Measurements from ENCODE around the gene RASA2.
"Not testable (repeated sequence)": the region's sequence is repeated elsewhere in the genome, so short reads cannot be mapped to it uniquely, and the experiment has no call there.

Gene RASA2

GRCh38 chr3:141578202-141578973, 91.6 kb downstream of the RASA2 start:
- DNase-seq (ENCODE audit: low spot score), result no peak

- no peak for DNase-seq (ENCODE audit: low spot score)
Observed at GRCh38 chr3:141594357-141594756, 107.5 kb downstream of the RASA2 start.

DNA sequence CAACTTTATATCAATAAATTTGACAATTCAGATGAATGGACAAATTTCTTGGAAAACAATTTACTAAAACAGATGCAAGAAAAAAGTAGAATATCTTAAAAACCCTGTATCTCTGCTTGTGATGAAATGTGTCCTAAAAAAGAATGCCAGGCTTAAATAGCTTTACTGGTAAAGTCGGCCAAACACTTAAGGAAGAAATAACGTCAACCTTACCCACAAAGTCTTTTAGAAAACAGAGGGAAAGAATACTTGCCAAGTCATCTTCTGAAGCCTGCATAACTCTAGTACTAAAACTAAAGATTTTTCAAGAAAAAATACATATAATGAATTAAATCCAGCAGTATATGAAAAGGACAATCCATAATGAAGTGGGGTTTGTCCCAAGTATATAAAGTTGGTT, 111.1 kb downstream of the RASA2 start:
- DNase-seq (ENCODE audit: low spot score), result no peak

DNA sequence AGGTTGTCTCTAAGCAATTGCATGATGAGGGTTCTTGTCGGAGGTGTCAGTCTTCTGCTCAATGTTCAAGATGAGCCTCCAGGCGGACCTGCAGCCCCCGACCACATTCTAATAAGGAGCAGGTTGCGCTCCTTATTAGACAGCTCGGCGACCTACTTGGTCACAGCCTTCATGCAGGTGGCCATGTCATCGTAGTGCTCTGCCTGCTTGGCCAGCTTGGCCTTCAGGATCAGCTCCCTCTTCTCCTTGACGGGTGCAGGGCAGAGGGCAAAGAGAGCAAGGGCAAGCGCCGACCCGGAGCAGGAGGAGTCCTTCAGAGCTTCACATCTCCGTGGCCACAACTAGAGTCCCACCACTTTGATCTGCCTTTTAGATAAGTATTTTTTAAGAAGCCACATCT, 113.5 kb downstream of the RASA2 start:
- no peak for DNase-seq (ENCODE audit: low spot score)

- DNase-seq (ENCODE audit: low spot score), result no peak
Observed at GRCh38 chr3:141602706-141603105, 115.9 kb downstream of the RASA2 start.

DNA sequence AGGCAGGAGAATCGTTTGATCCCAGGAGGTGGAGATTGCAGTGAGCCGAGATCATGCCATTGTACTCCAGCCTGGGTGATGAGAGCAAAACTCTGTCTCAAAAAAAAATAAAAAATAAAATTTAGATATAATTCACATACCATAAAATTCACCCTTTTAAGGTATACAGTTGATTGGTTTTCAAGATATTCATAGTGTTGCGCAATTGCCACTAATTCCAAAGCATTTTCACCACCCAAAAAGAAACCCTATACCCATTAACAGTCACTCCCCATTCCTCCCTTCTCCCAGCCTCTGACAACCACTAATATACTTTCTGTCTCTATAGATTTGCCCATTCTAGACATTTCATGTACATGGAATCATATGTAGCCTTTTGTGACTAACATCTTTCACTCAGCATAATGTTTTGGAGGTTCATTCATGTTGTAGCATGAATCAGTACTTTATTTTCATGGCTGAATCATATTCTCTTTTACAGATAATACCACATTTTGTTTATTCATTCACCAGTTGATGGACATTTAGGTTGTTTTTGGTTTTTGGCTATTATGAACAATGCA, 116.7 kb downstream of the RASA2 start:
- no peak for DNase-seq (ENCODE audit: low spot score)

DNA sequence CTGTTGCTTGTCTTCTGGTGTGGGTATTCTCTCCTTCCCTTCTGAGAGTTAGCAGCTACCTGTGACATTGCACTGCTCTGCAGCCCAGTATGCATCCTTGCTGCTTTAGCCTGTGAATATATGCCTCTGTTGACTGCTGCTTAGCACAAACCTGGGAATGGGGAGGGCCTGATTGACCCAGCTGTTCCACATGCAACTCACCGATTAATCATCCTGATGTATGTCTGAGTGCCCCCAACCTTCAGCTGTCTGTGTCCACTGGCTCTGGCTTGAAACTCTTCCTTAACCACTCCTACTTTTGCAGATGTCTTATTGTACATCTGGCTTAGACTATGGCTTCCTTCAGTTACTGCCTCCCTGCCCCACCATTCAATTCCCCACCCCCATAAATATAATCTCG, 119.1 kb downstream of the RASA2 start:
- DNase-seq (ENCODE audit: low spot score), result no peak

GRCh38 chr3:141608438-141608837, 121.6 kb downstream of the RASA2 start:
- DNase-seq (ENCODE audit: low spot score), result no peak

GRCh38 chr3:141610939-141611338, 124.1 kb downstream of the RASA2 start:
- DNase-seq (ENCODE audit: low spot score), result no peak

GRCh38 chr3:141618103-141618910, 131.5 kb downstream of the RASA2 start:
- DNase-seq (ENCODE audit: low spot score), result no peak

DNA sequence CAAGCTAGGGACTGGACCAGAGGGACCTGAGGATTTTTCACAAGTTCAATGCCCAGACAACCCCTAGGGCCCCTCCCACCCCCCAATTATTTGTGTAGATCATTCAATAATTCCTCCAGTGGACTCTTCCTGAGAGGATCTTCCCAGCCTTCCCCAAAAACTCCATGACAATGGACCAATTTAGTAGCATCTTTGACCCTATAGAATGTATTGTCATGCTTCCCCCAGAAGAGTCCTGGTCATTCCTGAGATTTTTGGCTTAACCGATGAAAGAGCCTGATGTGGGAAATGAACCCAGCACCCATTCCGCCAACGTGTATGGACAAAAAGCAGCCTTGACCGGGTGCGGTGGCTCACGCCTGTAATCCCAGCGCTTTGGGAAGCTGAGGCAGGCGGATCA, 132.1 kb downstream of the RASA2 start:
- no peak for DNase-seq (ENCODE audit: low spot score)

- DNase-seq (ENCODE audit: low spot score), result no peak
Observed at GRCh38 chr3:141619450-141619849, 132.6 kb downstream of the RASA2 start.

DNA sequence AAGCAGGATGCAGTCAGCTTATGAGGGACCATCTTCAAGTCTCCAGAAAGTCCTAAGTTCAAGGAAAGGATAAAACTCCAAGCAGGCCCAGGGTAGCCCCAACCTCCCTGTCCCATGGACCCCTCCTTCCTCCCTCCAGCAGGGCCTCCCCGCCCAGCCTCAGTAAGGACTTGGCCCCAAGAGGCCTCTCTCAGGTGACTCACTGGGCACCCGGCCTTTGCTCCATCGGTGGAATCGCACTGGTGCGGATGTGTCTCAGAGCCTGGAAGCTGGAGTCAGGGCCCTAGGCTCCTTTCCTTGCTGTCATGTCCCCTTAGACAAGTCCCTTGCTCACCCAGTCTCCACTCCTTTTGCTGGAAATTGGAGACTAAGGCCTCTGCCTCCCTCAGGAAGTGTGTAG, 136.9 kb downstream of the RASA2 start:
- DNase-seq (ENCODE audit: low spot score), result no peak

DNA sequence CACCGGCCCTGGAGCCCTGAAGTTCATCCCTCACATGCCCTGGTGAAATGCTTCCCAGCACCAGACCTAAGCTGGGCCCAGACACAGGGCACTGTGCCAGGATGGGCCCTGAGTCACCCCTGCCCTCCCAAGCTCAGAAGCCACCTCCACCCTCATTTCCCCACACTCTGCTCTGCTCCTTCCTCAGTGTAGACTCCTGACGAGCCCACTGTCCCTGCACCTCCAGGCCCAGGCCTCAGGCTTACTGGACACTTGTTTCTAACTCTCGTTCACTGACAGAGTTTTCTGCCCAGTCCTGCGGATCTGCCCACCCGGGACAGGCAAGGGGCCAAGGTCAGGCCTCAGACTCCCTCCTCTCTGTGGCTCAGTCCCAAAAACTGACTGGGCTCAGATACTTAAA, 138.7 kb downstream of the RASA2 start:
- DNase-seq (ENCODE audit: low spot score), result no peak

GRCh38 chr3:141628334-141628733, 141.5 kb downstream of the RASA2 start:
- not testable (repeated sequence) for DNase-seq (ENCODE audit: low spot score)

DNA sequence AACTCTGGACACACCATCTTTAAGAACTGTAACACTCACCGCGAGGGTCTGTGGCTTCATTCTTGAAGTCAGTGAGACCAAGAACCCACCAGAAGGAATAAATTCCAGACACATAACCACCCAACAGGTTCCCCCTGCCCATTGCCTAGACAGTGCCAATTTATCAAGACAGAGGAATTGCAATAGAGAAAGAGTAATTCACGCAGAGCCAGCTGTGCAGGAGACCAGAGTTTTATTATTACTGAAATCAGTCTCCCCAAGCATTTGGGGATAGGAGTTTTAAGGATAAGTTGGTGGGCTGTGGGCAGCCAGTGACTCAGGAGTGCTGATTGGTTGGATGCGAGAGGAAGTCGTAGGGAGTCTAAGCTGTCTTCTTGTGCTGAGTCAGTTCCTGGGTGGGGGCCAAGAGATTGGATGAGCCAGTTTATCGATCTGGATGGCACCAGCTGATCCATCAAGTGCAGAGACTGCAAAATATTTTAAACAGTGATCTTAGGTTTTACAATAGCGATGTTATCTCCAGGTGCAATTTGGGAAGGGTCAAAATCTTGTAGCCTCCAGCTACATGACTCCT, 142.1 kb downstream of the RASA2 start:
- not testable (repeated sequence) for DNase-seq (ENCODE audit: low spot score)

GRCh38 chr3:141629976-141630375, 143.1 kb downstream of the RASA2 start:
- DNase-seq (ENCODE audit: low spot score), result no peak

DNA sequence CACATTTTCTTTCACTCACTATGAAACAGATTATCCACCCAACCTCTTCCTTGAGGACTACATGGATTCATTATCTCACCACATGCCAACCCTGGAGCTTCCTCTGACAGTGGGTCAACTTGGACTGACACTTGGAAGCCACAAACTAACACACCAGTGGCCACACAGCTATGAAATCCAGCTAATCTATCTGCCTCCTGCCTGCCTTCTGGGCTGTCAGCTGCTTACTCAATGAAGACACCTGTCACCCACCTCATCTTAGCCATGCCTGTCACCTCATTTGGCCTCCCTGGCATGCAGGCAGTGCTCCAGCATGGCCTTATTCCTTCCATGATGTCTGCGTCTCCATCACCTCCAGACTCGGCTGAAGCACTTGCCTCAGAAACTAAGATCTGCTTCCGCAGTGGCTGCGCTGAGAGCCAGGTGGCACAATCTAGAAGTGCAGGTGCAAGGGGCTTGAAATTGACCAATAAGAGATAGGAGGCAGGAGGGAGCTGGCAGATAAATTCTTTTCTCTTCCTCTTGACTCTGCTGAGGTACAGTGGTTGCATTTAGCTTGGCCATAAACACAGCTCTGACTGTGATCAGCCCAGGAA, 146.1 kb downstream of the RASA2 start:
- no peak for DNase-seq (ENCODE audit: low spot score)

DNA sequence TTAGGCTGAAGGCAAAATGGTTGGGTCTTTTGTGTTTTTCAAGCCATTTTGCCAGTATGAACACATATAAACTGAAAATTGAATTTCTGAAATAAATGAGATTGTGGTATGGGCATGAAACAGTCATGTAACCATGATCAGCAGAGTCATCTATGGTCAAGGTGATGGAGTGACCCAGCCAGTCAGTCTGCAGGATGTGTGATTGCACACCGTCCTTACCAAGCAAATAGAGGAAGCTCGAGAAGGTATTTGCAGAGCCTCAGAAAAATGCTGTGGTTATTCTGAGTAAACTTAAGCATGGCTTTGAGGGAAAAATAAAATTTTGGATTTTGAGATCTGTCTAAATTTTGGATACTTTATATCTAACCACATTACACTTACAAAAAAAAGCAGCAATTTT, 155.4 kb downstream of the RASA2 start:
- DNase-seq (ENCODE audit: low spot score), result no peak

DNA sequence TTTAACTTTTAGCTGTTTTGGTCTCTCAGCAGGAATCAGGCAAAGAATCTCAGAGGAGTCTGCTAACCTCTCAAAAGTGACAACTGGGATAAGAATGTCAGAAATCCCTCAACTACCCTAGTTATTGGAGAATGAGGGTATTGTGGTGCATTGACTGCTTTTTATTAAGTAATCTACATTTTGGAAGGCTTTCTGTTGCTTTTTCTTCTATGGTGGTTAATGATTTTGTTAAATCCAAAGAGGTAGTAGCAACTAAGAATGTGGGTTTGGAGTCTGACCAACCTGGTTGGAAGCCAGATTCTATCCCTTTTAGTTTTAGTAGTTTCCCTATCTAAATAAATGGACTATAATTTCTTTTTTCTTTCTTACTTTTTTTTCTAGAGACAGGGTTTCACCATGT, 156.6 kb downstream of the RASA2 start:
- DNase-seq (ENCODE audit: low spot score), result no peak

DNA sequence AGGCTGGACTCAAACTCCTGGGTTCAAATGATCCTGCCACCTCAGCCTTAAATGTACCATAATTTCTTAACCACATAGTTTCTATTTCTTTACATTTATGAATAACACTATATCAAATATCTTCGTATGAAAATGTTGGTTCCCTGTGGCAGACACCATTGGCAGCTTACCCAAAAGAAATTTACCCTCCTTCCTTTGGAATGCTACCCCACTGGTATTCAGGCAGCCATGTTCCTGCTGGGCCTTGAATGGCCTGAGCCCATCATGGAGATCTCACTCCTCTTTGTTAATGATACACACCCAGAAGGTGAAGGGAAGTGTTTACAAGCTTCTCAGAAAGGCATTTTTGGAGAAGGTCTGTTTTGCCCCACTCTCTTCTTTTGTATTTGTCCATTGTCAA, 157.0 kb downstream of the RASA2 start:
- DNase-seq (ENCODE audit: low spot score), result no peak

DNA sequence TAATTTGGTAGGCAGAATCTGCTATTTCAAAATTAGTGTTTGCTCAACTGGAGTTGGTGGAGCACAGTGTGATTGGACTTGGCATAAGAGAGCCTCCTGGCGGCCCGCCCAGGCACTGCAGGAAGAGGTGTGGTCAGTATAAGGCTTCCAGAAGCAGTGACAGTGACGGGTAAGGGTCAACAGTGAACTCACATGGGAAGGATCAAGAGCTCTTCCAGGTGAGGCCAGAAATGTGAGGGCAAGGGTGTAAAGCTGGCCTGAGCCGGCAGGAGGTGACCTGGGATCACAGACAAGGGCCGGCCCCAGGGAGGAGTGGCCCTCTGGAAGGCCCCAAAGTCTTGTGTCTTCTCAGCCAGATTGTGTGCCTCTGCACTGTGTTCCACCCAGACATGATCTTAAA, 158.1 kb downstream of the RASA2 start:
- peak; percentile 64 for DNase-seq (ENCODE audit: low spot score)

Measured in hematopoietic multipotent progenitor cell treated with erythropoietin and hydrocortisone succinate and interleukin-3 and kit ligand, for 17 days (in vitro differentiated cells).